Endothelial cell of umbilical vein (primary cell): ENCODE measurements around the gene SLC22A23. TPM values are rescaled to one million over a fixed set of nuclear protein-coding genes. Genes with fewer than 3 reads are reported as not detected.

ENCODE experiments used
- BruUV-seq: library from RNA; stranded (reverse); fragments of 400-500 nt; replicated peaks from 2 replicates; lab custom pipeline; 2021; lab: Mats Ljungman, UMichigan
- CTCF ChIA-PET: fragments of 300-600, 350-600 bp; sonication (Branson Sonifier 250); formaldehyde crosslinking; loops from one replicate; lab custom pipeline; 2021; ENCODE audit warnings: antibody characterized with exemption, inconsistent platforms; lab: Charles Lee
- POLR2A ChIA-PET: fragments of 300-600, 350-600 bp; sonication (Branson Sonifier 250); formaldehyde crosslinking; loops from one replicate; lab custom pipeline; 2021; ENCODE audit warnings: antibody characterized with exemption, inconsistent platforms; lab: Charles Lee
- DNase-seq: peaks from one replicate; pipeline ENCODE4 v3.0.0-alpha.2; 2011; ENCODE audit warnings: low read depth, low spot score
- FAIRE-seq: peaks from 2 replicates; lab custom pipeline; 2011; peaks lifted over from hg19 to GRCh38; lab: Jason Lieb, UNC
- H2AFZ ChIP-seq: 2 replicates; pipeline ENCODE4 v1.6.0; 2012; ENCODE audit warnings: low read depth, low read length, control low read depth, inconsistent platforms
- H3K27ac ChIP-seq: 2 replicates; pipeline ENCODE4 v1.5.1; 2011; ENCODE audit warnings: low read depth, mild to moderate bottlenecking, control low read depth, low read length, moderate library complexity; ENCODE audit not compliant: insufficient read depth
- H3K27me3 ChIP-seq, 2 experiments: 2 replicates each; pipeline versions ENCODE4 v1.6.0 to v1.6.1; 2011; ENCODE audit warnings: low read length in 2 of 2, mixed read lengths in 1 of 2; ENCODE audit not compliant: control insufficient read depth in 2 of 2, insufficient read depth in 2 of 2
- H3K36me3 ChIP-seq, 2 experiments: 2 replicates in 1 of 2; 3 replicates in 1 of 2; pipeline ENCODE4 v1.5.1; 2011; ENCODE audit warnings: low read length in 2 of 2, mild to moderate bottlenecking in 1 of 2, moderate library complexity in 1 of 2; ENCODE audit not compliant: control insufficient read depth in 2 of 2, insufficient read depth in 2 of 2; ENCODE audit errors: extremely low read depth in 1 of 2
- H3K4me1 ChIP-seq: 3 replicates; pipeline ENCODE4 v1.5.1; 2011; ENCODE audit warnings: mild to moderate bottlenecking, low read length; ENCODE audit not compliant: control insufficient read depth, insufficient read depth; ENCODE audit errors: extremely low read depth
- H3K4me2 ChIP-seq: 2 replicates; pipeline ENCODE4 v1.6.1; 2011; ENCODE audit warnings: low read length, control low read depth, mixed read lengths; ENCODE audit not compliant: insufficient read depth
- H3K4me3 ChIP-seq, 3 experiments: fragments of 200-600 bp in 1 of 3; sonication (generic), shearing (Covaris generic) in 1 of 3; replicated peaks in 1 of 3; 2 replicates each; pipeline ENCODE4 v1.5.1; 2011 to 2016; ENCODE audit warnings: control low read depth in 3 of 3, low read length in 3 of 3, mild to moderate bottlenecking in 2 of 3, inconsistent platforms in 1 of 3, low read depth in 1 of 3, moderate library complexity in 1 of 3; ENCODE audit not compliant: insufficient read depth in 1 of 3
- H3K79me2 ChIP-seq: 2 replicates; pipeline ENCODE4 v1.6.0; 2012; ENCODE audit warnings: low read length, inconsistent platforms; ENCODE audit not compliant: control insufficient read depth, insufficient read depth
- H3K9ac ChIP-seq: replicated peaks from 2 replicates; pipeline ENCODE3; 2011; ENCODE audit warnings: low read length, control low read depth; ENCODE audit not compliant: insufficient read depth; ENCODE audit errors: extremely low read depth
- H3K9me1 ChIP-seq: replicated peaks from 3 replicates; pipeline ENCODE4 v1.6.0; 2011; ENCODE audit warnings: mild to moderate bottlenecking, low read length; ENCODE audit not compliant: control insufficient read depth, insufficient read depth; ENCODE audit errors: extremely low read depth
- H3K9me3 ChIP-seq: replicated peaks from 2 replicates; pipeline ENCODE4 v1.5.1; 2012; ENCODE audit warnings: low read length, inconsistent platforms; ENCODE audit not compliant: control insufficient read depth, insufficient read depth
- H4K20me1 ChIP-seq: replicated peaks from 2 replicates; pipeline ENCODE3; 2011; ENCODE audit warnings: mild to moderate bottlenecking, low read length; ENCODE audit not compliant: control insufficient read depth, insufficient read depth; ENCODE audit errors: extremely low read depth
- CTCF ChIP-seq, 2 donors: IDR thresholded peaks; 1 replicate in 1 of 2; 2 replicates in 1 of 2; pipeline ENCODE4 v1.5.1; 2011; ENCODE audit warnings: low read length in 2 of 2, mild to moderate bottlenecking in 2 of 2, moderate library complexity in 2 of 2, control low read depth in 1 of 2, inconsistent platforms in 1 of 2, low read depth in 1 of 2; ENCODE audit not compliant: insufficient read depth in 1 of 2; ENCODE audit errors: extremely low read depth in 1 of 2
- FOS ChIP-seq: IDR thresholded peaks from 2 replicates; pipeline ENCODE4 v1.6.1; 2011; ENCODE audit warnings: mild to moderate bottlenecking, low read length, moderate library complexity, borderline replicate concordance; ENCODE audit not compliant: insufficient read depth
- GATA2 ChIP-seq: IDR thresholded peaks from 2 replicates; pipeline ENCODE4 v1.7.0; 2011; ENCODE audit warnings: low read depth, mild to moderate bottlenecking, moderate library complexity, mixed read lengths, low read length; ENCODE audit not compliant: insufficient read length, insufficient read depth
- MYC ChIP-seq: IDR thresholded peaks from one replicate; pipeline ENCODE4 v1.6.1; 2011; ENCODE audit warnings: mild to moderate bottlenecking, low read depth, low read length
- dilution Hi-C: fragments of 300-500 bp; cut with MboI; formaldehyde crosslinking; loops from one replicate; pipeline ENCODE4 v1.15.0; 2019; ENCODE audit warnings: low sequenced_read_pairs; ENCODE audit not compliant: extremely low pct_ligation_motif_present
- intact Hi-C: fragments of 100-400 bp; cut with micrococcal nuclease; formaldehyde crosslinking; loops from one replicate; pipeline ENCODE4 v1.10.0; 2022
- polyA plus RNA-seq, 4 experiments: library from polyadenylated mRNA; depleted of rRNA in 3 of 4; stranded (reverse) in 3 of 4; unstranded in 1 of 4; fragments of >200 nt; gene quantifications; 2 replicates each; pipeline versions ENCODE4 v1.2.1 to v1.2.3, GENCODE V29; 2011 to 2012; ENCODE audit warnings: missing spikeins in 1 of 4
- total RNA-seq: library from RNA; stranded (reverse); gene quantifications from 2 replicates; pipeline ENCODE4 v1.2.3, GENCODE V29; 2021

The SLC22A23 gene
- total and polyA plus RNA-seq, 2 donors (not counting 3 experiments of a cell fraction or from before 2014, with no cell fraction given): 4.2 to 14.3 TPM

- H3K9ac ChIP-seq: no peak overlapping the region
- no peak overlapping the region for H3K4me2 ChIP-seq
- no peak overlapping the region for H3K27ac ChIP-seq
- H3K4me3 ChIP-seq: no peak overlapping the region
- no peaks in the 10 kb centered on the region for H3K36me3 ChIP-seq
- H2AFZ ChIP-seq: no peak overlapping the region
- no peak for DNase-seq
- peaks cover 2% of the 10 kb centered on the region for H3K4me1 ChIP-seq
- no peaks in the 10 kb centered on the region for H3K9me3 ChIP-seq
- no peak for TF ChIP-seq GATA2
- TF ChIP-seq CTCF (IDR thresholded peaks at IDR 0.05; ENCODE audit: extremely low read depth in 1 of 2, insufficient read depth in 1 of 2, low read depth in 1 of 2, low read length in 2 of 2): no peak
- TF ChIP-seq FOS: no peak
- no peak for TF ChIP-seq MYC
- dilution Hi-C loops: no loop called here
- FAIRE-seq: no peak
- H3K27me3 ChIP-seq: no peaks in the 10 kb centered on the region
- no TSS peak for BruUV-seq
- intact Hi-C loops: no loop called here
- no peaks in the 10 kb centered on the region for H3K9me1 ChIP-seq
- H3K79me2 ChIP-seq: no peaks in the 10 kb centered on the region
- ChIA-PET CTCF (no interaction called here), POLR2A (no interaction called here)
- H4K20me1 ChIP-seq: no peaks in the 10 kb centered on the region
These were observed 83.8 kb downstream of the SLC22A23 start for GRCh38 chr6:3372912-3373554.
